ENCODE results near the gene ALPK1. TPM values are rescaled to one million over a fixed set of nuclear protein-coding genes. Genes with fewer than 3 reads are reported as not detected.

The ALPK1 gene
- total and polyA plus RNA-seq, 2 of the 8 experiments (the other 6 are each of a cell fraction or from before 2014, with no cell fraction given), result 0.08 to 0.43 TPM

DNA sequence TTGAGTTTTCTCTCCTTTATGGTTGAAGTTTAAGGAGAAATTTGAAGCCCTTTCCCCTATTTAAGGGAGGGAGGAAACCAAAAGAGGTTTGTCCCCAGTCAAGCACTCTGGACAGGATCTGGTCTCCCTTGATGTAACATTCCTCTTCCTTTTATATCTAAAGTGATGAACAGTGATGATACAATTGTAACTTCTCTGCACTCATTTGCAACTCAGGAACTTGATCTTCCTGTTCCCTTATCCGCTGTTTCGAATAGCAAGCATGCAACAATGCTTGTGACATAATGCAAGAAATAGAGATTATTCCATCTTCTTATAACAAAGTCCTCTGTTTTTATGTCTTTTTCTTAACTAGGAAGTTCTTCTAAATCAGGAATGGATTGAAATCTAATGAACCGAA is 18.3 kb downstream of the ALPK1 start:
- Histone ChIP-seq H3K56ac (replicated peaks; ENCODE audit: insufficient read length, low read depth, low read length) (no peak overlapping the region), H2AFZ (ENCODE audit: low read length) (no peak overlapping the region), H4K91ac (replicated peaks; ENCODE audit: insufficient read length, low read length) (no peak overlapping the region), H3K27ac (ENCODE audit: low read depth, low read length) (no peak overlapping the region), H2AK5ac (ENCODE audit: low read depth, low read length) (no peak overlapping the region), H3K9me3 (ENCODE audit: insufficient read depth in 2 of 2, low read depth in 1 of 2, low read length in 1 of 2) (no peaks in the 10 kb centered on the region), H3K23me2 (ENCODE audit: low read depth, low read length) (no peaks in the 10 kb centered on the region), H3K79me1 (ENCODE audit: low read depth, low read length) (no peaks in the 10 kb centered on the region), H2BK20ac (ENCODE audit: low read length) (no peak overlapping the region), H3K36me3 (ENCODE audit: control insufficient read depth in 2 of 4, insufficient read depth in 4 of 4, low read length in 3 of 4) (no peaks in the 10 kb centered on the region), H2BK15ac (ENCODE audit: low read length) (no peak overlapping the region), H3K79me2 (ENCODE audit: control insufficient read depth in 1 of 2, insufficient read depth in 2 of 2, low read length in 2 of 2) (no peaks in the 10 kb centered on the region), H3K18ac (ENCODE audit: extremely low read depth, low read length) (no peak overlapping the region), H2BK5ac (ENCODE audit: low read depth, low read length) (no peak overlapping the region), H3K9ac (replicated peaks in 1 of 4; ENCODE audit: extremely low read depth in 1 of 4, low read depth in 3 of 4, low read length in 3 of 4) (no peak overlapping the region), H2BK12ac (ENCODE audit: low read depth, low read length) (no peak overlapping the region), H3K4ac (replicated peaks; ENCODE audit: insufficient read length, low read depth, low read length) (no peak overlapping the region), H4K8ac (ENCODE audit: extremely low read depth, insufficient read depth, low read length) (no peak overlapping the region), H3K23ac (ENCODE audit: insufficient read length) (no peak overlapping the region), H2BK120ac (replicated peaks; ENCODE audit: low read depth, low read length) (no peak overlapping the region), H3K4me2 (ENCODE audit: insufficient read depth in 1 of 2, low read depth in 2 of 2, low read length in 2 of 2) (no peak overlapping the region), H4K5ac (ENCODE audit: insufficient read length, low read depth, low read length) (no peak overlapping the region), H4K20me1 (replicated peaks in 1 of 2; ENCODE audit: control insufficient read depth in 1 of 2, insufficient read depth in 2 of 2, low read length in 2 of 2) (no peaks in the 10 kb centered on the region), H3K4me3 (ENCODE audit: extremely low read depth in 1 of 4, insufficient read depth in 2 of 4, low read depth in 3 of 4, low read length in 4 of 4) (no peak overlapping the region), H3K27me3 (replicated peaks in 1 of 4; ENCODE audit: control insufficient read depth in 3 of 4, extremely low read depth in 1 of 4, insufficient read depth in 3 of 4, low read length in 3 of 4) (no peaks in the 10 kb centered on the region), H3K4me1 (replicated peaks in 1 of 4; ENCODE audit: control insufficient read depth in 3 of 4, insufficient read depth in 4 of 4, low read length in 3 of 4) (peaks cover 0 to 3% (median 1%) of the 10 kb centered on the region in 4 experiments; a peak in 2 of 7 replicates), H3K14ac (ENCODE audit: insufficient read length) (no peak overlapping the region)
- FAIRE-seq, result no peak
- TF ChIP-seq TCF12 (IDR thresholded peaks at IDR 0.05; ENCODE audit: low read depth, low read length) (no peak), POLR2AphosphoS5 (IDR thresholded peaks at IDR 0.05; ENCODE audit: low read depth, low read length) (no peak), SIRT6 (IDR thresholded peaks at IDR 0.05; ENCODE audit: low read length) (no peak), TAF1 (IDR thresholded peaks at IDR 0.05; ENCODE audit: low read depth, low read length) (no peak), FOSL1 (IDR thresholded peaks at IDR 0.05; ENCODE audit: insufficient read depth, low read depth, low read length) (no peak)
- POLR2A ChIA-PET (ENCODE audit: partially characterized antibody), result no interaction called here
- 81% methylated on average over 3 of the region's 3 CpGs; no CpG with 5 or more reads in 1 of the 2 experiments for WGBS, 2 experiments (ENCODE audit: extremely low coverage in 1 of 2, insufficient coverage in 1 of 2, insufficient read length in 1 of 2, insufficient replicate concordance in 2 of 2, low coverage in 1 of 2, low lambda C conversion rate in 2 of 2, missing lambda C conversion rate in 1 of 2)
- DNase-seq (ENCODE audit: low read depth in 1 of 2, low spot score in 2 of 2), result no peak
- CTCF ChIA-PET (ENCODE audit: partially characterized antibody), result no interaction called here
